Left hindlimb (tissue), 1 donor: ENCODE measurements around the gene TNPO2.

ENCODE experiments used
- DNase-seq: peaks from one replicate; pipeline ENCODE4 v3.0.0-alpha.2; 2018

The TNPO2 gene

DNA sequence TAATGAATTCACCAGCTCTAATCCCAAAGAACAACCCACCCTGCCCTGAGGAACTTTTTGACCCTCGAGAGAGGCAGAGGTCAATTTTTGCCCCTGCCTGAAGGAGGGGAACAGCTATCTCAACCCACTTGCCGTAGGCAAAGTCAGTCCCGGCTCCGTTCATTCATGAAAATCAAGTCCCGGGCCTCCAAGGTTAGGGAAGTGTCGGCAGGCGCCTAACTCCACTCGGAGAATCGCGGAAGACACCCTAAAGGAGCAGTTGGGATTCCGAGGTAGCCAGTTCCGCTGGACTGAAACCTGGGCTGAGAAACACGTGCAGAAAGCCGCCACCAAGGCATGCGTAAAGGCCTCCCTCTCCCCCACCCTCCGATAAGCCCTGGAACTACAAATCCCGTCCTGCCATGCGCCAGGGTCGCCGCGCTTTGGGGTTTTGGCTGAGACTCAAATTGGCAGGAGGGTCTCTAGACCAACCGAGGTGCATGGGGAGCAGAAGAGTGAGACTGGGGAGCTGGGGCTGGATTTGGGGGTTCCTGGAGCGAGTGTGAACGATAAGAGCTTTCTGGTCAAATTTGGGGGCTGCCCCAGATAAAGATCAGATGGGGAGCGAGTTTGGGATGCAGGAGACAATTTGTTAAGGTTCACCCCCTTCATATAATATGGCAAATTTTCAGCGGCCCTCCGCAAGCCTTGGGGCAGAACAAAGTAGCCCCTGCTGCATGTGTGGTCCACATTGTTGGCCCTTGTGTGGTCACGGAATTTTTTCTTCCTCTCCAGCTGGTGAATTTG, at the start of gene TNPO2:
TNPO2 (minus strand) TSS at position 292 of the 786 bp plus-strand sequence. CDS start 2,955 bp downstream, outside the sequence.
- DNase-seq, result peak; percentile 74

DNA sequence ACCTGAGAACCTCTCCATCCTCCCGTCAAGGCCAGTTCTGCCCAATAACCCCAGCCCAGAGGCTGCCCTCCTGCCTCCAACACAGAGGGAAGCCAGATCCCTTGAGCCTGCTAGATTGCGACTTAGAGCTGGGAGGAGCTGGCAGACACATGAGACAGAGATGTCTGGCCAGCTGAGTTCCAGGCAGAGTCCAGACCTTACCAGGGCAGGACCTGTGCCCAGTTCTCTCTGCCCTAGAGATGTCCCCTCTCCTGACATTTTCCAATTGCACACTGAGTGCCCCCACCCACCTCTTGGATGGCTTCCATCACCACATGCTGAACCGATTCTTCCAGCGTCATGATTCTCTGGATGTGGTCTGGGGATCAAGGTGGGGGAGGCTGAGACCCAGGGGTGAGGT, 48.6 kb upstream of the TNPO2 start:
- no peak for DNase-seq

GRCh38 chr19:12770922-12771321, 47.2 kb upstream of the TNPO2 start:
- DNase-seq, result no peak

DNA sequence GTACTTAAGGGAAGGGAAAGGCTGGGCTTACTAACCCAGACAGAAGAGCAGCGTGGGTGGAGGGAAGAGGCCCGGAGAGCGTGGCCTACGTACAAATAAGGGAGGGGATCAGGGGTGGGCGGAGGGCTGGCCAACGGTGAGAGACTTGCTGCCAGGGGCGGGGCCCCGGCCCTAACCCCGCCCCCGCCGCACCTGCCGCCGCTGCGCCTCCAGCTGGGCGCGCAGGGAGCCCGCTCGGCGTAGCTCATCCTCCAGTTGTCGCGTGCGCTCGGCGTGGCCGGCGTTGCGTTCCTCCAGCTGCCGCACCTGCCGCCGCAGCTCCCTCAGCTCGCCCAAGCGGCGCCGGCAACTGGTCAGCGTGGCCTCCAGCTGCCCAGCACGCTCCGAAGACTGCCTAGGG, 46.0 kb upstream of the TNPO2 start:
- peak; percentile 58 for DNase-seq

GRCh38 chr19:12767666-12768065, 43.9 kb upstream of the TNPO2 start:
- DNase-seq, result no peak

DNA sequence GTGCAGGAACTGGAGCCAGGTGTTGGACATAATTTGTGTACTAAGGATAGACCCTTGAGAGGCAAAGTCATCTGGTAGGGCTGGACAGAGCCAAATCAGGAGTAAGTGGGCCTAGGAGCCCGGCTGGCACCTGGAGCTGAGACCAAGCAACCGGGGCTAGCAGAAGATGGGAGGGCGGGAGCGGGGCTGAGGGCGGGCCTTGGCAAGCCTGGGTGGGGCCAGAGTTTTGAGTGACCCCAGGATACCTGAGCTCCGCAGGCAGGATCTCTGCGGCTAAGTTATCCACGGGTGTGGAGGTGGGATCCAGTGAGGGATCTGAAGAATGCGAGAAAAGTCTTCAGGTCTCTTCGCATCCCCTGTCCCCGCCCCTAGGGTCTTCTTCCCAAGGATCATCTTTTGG, 43.4 kb upstream of the TNPO2 start:
- DNase-seq, result no peak

DNA sequence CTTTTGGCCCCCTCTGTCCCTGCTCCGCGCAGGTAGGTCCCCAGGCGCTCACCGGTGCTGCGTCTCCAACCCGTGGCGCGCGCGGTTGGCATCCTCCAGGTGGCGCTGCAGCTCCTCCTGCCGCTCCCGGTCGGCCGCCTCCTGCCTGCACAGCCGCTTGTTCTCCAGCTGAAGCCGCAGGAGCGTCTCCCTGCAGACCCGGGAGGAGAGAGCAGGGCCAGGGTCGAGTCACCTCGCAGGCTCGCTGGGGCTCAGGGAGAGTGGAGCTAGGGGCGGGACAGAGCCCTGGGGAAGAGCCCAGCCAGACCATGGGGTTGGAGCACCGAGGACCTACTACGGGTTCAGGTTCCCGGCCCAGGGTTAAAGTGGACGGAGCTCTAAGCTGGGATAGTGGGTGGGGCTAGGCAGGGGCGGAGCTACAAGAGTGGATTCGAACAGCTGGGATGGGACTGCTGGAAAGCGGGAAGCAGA, 42.4 kb upstream of the TNPO2 start:
- peak; percentile 88 for DNase-seq

DNA sequence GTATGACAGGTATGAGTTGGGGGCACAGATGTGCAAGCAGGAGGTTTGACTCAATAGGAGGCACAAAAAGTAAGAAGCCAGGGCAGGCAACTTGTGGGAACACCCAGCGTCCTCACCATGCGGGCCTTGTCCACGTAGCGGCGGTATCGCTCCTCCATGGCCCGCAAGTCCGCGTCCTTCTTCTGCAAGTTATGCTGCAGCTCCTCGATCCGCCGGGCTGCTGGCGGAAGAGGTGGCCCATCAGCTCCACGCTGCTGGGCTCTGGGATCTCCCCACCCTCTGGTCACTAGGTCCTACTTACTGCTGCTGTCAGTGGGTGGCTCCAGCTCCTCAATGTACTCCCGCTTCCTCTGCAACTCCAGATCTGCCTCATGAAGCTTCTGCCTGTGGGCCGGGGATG, 41.0 kb upstream of the TNPO2 start:
- no peak for DNase-seq

DNA sequence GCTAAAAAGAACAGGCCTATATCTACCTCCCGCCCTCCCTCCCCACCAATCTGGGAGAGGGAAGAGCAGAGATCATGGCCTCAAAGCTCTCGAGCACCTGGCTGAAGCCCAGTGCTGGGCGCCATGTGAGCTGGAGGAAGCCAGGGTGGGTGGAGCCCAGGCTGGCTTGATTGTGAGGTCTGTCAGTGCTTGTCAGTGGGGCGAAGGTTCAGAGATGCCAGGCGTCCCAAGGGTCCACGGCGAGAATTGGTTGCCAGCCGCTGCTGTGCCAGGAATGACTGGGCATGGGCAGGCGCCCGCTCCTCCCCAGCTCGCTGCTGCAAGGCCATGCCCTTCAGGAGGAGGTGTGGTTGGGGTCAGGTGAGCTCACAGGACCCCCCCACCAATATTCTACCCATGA, 39.4 kb upstream of the TNPO2 start:
- no peak for DNase-seq

DNA sequence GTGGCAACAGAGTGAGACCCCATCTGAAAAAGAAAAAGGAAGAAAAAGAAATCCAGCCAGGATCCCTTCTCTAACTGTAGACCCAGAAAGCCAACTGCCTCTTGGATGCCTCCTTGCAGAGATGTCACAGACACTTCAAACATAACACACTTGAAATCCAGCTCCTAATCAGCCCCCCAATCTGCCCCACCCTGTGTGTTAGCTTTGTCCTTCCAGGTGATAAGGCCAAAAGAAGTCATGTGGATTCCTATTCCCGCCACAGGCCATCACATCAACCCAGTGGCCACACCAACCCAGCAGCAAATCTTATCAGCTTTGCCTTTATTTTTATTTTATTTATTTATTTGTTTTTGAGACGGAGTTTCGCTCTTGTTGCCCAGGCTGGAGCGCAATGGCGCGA, 36.0 kb upstream of the TNPO2 start:
- no peak for DNase-seq

DNA sequence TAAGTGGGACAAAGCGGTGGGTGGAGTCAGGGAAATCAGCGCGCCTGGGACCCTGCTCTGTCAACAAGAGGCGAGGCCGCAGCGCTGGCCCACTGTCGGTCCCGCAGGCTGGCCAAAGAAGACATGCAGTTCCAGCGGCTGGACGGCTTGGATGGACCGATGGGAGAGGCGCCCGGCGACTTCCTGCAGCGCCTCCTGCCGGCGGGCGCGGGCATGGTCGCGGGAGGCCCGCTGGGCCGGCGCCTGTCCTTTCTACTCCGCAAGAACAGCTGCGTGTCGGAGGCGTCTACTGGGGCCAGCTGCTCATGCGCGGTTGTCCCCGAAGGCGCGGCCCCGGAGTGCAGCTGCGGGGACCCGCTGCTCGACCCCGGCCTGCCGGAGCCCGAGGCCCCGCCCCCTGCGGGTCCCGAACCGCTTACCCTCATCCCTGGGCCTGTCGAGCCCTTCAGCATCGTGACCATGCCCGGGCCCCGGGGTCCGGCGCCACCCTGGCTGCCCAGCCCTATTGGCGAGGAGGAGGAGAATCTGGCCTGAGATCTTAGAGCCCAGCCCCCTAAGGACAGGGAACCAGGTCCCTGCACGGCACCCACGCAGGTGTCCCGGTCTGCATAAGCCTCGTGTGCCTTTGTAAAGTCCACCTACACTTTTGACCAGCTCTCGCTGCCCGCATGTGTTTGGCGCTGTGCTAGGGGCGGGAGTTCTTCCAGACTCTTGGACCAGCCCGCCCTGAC, 34.0 kb upstream of the TNPO2 start:
- peak; percentile 81 for DNase-seq

DNA sequence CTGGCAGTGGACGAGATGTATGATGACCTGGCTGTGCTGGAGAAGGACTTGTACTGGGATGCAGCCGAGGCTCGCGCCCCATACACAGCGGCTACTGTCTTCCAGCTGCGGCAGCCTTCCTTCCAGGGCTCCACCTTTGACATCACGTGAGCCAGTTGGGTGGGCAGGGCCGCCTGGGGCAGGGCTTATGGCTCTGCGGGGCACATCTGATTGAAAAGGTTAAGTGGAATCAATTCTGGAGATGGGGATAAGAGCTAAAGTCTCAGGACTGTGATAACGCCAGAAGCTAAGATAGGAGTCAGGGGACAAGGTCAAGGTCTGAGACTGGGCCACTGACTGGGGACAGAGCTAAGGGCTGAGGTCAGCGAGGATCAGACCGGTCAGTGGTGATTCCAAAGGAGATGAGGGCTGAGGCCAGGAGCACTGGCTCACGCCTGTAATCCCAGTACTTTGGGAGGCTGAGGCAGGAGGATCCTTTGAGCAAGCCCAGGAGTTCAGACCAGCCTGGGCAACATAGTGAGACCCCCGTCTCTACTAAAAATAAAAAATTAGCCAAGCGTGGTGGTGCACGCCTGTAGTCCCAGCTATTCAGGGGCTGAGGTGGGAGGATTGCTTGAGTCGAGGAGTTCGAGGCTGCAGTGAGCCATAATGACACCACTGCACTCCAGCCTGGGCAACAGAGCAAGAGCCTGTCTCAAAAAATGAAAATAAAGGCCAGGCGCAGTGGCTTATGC, 32.6 kb upstream of the TNPO2 start:
- DNase-seq, result no peak

DNA sequence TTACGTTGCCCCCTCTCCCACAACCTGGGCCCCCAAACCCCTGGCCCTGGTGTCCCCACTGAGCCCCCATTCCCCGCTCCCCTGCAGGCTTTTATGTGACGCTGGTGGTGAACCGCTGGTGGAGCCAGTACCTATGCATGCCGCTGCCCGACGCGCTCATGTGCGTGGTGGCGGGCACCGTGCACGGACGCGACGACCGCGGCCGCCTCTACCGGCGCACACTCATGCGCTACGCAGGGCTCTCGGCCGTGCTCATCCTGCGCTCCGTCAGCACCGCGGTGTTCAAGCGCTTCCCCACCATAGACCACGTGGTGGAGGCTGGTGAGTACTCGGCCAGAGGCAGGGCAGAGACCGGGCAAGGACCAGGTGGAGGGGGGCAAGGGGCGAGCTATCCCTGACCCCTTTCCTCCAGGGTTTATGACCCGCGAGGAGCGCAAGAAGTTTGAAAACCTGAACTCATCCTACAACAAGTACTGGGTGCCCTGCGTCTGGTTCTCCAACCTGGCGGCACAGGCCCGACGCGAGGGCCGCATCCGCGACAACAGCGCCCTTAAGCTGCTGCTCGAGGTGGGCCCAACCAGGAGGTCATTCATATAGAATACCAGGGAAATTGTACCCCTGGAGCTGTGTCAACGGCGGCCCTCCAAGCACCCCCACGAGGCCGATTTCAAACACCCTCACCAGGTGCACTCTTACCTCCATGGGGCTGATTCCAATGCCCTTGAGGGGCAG, 30.9 kb upstream of the TNPO2 start:
- DNase-seq, result no peak

GRCh38 chr19:12752056-12752781, 28.5 kb upstream of the TNPO2 start:
- no peak for DNase-seq

DNA sequence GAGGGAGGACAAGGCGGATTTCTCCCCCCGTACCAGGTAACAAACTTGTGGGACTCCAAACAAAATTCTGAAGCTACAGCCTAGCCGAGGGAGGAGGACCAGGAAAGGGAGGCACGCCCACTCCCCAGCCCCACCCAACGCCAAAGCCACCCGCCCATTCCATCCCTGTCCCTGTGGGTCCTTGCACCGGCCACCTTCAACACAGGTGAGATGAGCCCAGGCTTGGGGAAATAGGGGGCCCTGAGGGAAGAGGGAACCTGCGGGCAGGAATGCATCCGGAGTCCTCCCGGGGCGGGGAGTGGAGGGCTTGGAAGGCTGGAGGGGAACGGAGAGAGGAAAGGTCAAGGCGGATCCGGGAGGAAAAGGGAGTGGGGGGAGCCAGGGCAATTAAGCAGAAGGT, 27.9 kb upstream of the TNPO2 start, which contains the start of gene BEST2:
BEST2 (plus strand) TSS at position 157 of the 400 bp plus-strand sequence. CDS start 802 bp downstream, outside the sequence.
- no peak for DNase-seq

DNA sequence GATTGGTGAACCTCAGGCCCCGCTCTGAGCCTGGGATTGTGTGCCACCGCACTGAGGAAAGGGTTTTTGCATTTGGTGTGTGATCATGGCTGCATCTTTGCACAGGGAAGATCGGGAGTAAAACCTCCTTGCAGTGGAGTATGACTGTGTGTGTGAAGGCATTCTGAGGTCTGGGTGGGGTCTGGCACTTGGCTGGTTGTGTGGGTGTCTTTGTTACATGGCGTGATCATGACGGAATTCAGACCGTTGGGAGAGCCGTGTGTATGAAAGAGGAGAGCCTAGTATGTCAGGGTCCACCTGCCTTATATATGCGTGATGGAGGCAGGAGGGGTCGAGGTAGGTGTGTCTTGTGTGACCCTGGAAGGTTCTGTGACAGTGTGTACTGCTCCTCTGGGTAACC, 27.1 kb upstream of the TNPO2 start:
- DNase-seq, result no peak

- DNase-seq, result no peak
Observed at GRCh38 chr19:12749938-12750521, 26.3 kb upstream of the TNPO2 start.

- DNase-seq, result no peak
Observed at GRCh38 chr19:12748489-12748888, 24.8 kb upstream of the TNPO2 start.

DNA sequence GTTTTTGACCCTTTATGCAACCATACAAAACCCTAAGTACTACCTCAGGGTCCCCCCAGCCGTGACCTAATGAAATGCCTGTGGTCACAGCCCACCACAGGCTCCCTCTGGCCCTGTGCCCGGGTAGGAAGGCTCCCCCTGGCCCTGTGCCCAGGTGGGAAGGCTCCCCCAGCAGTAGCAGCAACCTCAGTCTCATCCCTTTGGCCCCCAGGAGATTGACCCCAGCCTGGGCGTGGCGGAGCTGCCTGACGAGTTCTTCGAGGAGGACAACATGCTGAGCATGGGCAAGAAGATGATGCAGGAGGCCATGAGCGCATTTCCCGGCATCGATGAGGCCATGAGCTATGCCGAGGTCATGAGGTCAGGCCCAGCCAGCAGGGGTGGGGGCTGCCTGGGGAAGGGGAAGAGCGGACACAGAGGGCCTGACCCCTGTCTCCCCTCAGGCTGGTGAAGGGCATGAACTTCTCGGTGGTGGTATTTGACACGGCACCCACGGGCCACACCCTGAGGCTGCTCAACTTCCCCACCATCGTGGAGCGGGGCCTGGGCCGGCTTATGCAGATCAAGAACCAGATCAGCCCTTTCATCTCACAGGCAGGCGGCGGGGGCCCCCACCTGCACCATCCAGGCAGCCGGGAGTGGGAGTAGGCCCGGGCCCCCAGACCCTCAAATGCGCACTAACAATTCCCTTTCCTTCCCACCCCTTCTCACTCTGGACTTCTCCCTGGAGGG, 21.6 kb upstream of the TNPO2 start:
- no peak for DNase-seq

GRCh38 chr19:12737835-12738351, 14.2 kb upstream of the TNPO2 start:
- DNase-seq, result no peak
